Mesendoderm (in vitro differentiated cells): ENCODE data around the gene ISOC2.

Experiments
- DNase-seq: peaks from one replicate; pipeline ENCODE4 v3.0.0; 2013
- H2AK5ac ChIP-seq: 2 replicates; pipeline ENCODE4 v1.6.1; 2013; ENCODE audit warnings: low read length, inconsistent platforms
- H2BK120ac ChIP-seq: 2 replicates; pipeline ENCODE4 v1.6.1; 2013; ENCODE audit warnings: low read depth, mild to moderate bottlenecking, low read length, moderate library complexity, mixed read lengths
- H2BK15ac ChIP-seq: replicated peaks from 2 replicates; pipeline ENCODE4 v1.6.1; 2013; ENCODE audit warnings: low read depth, mild to moderate bottlenecking, moderate library complexity
- H2BK5ac ChIP-seq: 2 replicates; pipeline ENCODE4 v1.6.1; 2013; ENCODE audit warnings: low read length, inconsistent platforms
- H3K18ac ChIP-seq: 2 replicates; pipeline ENCODE4 v1.6.1; 2013; ENCODE audit warnings: mild to moderate bottlenecking, low read length, mixed read lengths
- H3K23ac ChIP-seq: one replicate; pipeline ENCODE4 v1.6.1; 2013; ENCODE audit warnings: low read length
- H3K27ac ChIP-seq: 2 replicates; pipeline ENCODE4 v1.5.1; 2013; ENCODE audit warnings: low read depth, mild to moderate bottlenecking, inconsistent platforms, low read length, moderate library complexity
- H3K27me3 ChIP-seq: 2 replicates; pipeline ENCODE4 v1.6.1; 2013; ENCODE audit warnings: low read length, control low read depth, mild to moderate bottlenecking, inconsistent platforms; ENCODE audit not compliant: insufficient read depth, poor library complexity
- H3K36me3 ChIP-seq: 2 replicates; pipeline ENCODE4 v1.6.1; 2013; ENCODE audit warnings: low read length, inconsistent platforms; ENCODE audit not compliant: control insufficient read depth, insufficient read depth
- H3K4ac ChIP-seq: one replicate; pipeline ENCODE4 v1.6.1; 2013; ENCODE audit warnings: low read depth, mild to moderate bottlenecking, low read length, moderate library complexity
- H3K4me1 ChIP-seq: 2 replicates; pipeline ENCODE4 v1.6.1; 2013; ENCODE audit warnings: low read depth, low read length, inconsistent platforms; ENCODE audit not compliant: control insufficient read depth
- H3K4me2 ChIP-seq: 2 replicates; pipeline ENCODE4 v1.6.1; 2013; ENCODE audit warnings: low read length
- H3K4me3 ChIP-seq: 2 replicates; pipeline ENCODE4 v1.5.1; 2013; ENCODE audit warnings: mild to moderate bottlenecking, low read length
- H3K56ac ChIP-seq: one replicate; pipeline ENCODE4 v1.6.1; 2013; ENCODE audit warnings: low read length
- H3K79me1 ChIP-seq: 2 replicates; pipeline ENCODE4 v1.6.1; 2013; ENCODE audit warnings: low read length, inconsistent platforms
- H3K79me2 ChIP-seq: 2 replicates; pipeline ENCODE4 v1.6.1; 2013; ENCODE audit warnings: mild to moderate bottlenecking, low read length; ENCODE audit not compliant: control insufficient read depth, insufficient read depth
- H3K9ac ChIP-seq: 2 replicates; pipeline ENCODE4 v1.6.1; 2013; ENCODE audit warnings: low read length, inconsistent platforms
- H4K5ac ChIP-seq: one replicate; pipeline ENCODE4 v1.6.1; 2013; ENCODE audit warnings: low read length
- H4K8ac ChIP-seq: one replicate; pipeline ENCODE4 v1.6.1; 2013; ENCODE audit warnings: low read depth, mild to moderate bottlenecking, control low read depth, low read length, moderate library complexity
- WGBS: extraction: QIAGEN DNeasy Blood & Tissue Kit; methylation state at CpG from one replicate; pipeline ENCODE4 v1.1.7; 2013; ENCODE audit warnings: low lambda C conversion rate, missing lambda C conversion rate; ENCODE audit not compliant: insufficient coverage; ENCODE audit errors: extremely low coverage; 5-methylcytosine and 5-hydroxymethylcytosine counted together

The ISOC2 gene

GRCh38 chr19:55440411-55441105 is 20.9 kb downstream of the ISOC2 start:
- no CpG with 5 or more reads among the region's 39 CpGs for WGBS

GRCh38 chr19:55439052-55439451 is 22.4 kb downstream of the ISOC2 start:
- Histone ChIP-seq H3K79me2 (no peaks in the 10 kb centered on the region), H3K23ac (no peak overlapping the region), H2BK15ac (no peak overlapping the region), H2BK120ac (no peak overlapping the region), H4K5ac (no peak overlapping the region), H4K8ac (no peak overlapping the region), H3K4ac (no peak overlapping the region), H3K18ac (no peak overlapping the region), H3K4me3 (no peak overlapping the region), H2AK5ac (no peak overlapping the region), H3K79me1 (no peaks in the 10 kb centered on the region), H3K4me1 (no peaks in the 10 kb centered on the region), H3K36me3 (no peaks in the 10 kb centered on the region), H3K27ac (no peak overlapping the region), H2BK5ac (no peak overlapping the region), H3K4me2 (no peak overlapping the region), H3K56ac (no peak overlapping the region), H3K27me3 (peaks cover 29% of the 10 kb centered on the region), H3K9ac (no peak overlapping the region)
- WGBS = no CpG with 5 or more reads among the region's 5 CpGs
- DNase-seq = no peak

More at GRCh38 chr19:55440411-55441105, 20.9 kb downstream of the ISOC2 start:
- Histone ChIP-seq H3K4me1 (no peaks in the 10 kb centered on the region), H3K4me2 (no peak overlapping the region), H2BK5ac (no peak overlapping the region), H3K36me3 (no peaks in the 10 kb centered on the region), H3K23ac (no peak overlapping the region), H2AK5ac (no peak overlapping the region), H3K4ac (no peak overlapping the region), H2BK120ac (no peak overlapping the region), H3K27me3 (peaks cover 40% of the 10 kb centered on the region), H3K79me1 (no peaks in the 10 kb centered on the region), H3K9ac (no peak overlapping the region), H4K5ac (no peak overlapping the region), H3K4me3 (no peak overlapping the region), H3K18ac (no peak overlapping the region), H3K56ac (no peak overlapping the region), H4K8ac (no peak overlapping the region), H2BK15ac (no peak overlapping the region), H3K27ac (no peak overlapping the region), H3K79me2 (no peaks in the 10 kb centered on the region)
- DNase-seq = peak; percentile 60

GRCh38 chr19:55437410-55437809 is 24.0 kb downstream of the ISOC2 start:
- H3K27me3 ChIP-seq = peaks cover 17% of the 10 kb centered on the region
- H3K36me3 ChIP-seq = no peaks in the 10 kb centered on the region
- H3K4me1 ChIP-seq = no peaks in the 10 kb centered on the region
- H3K18ac ChIP-seq = no peak overlapping the region
- no peak overlapping the region for H3K4me2 ChIP-seq
- no peaks in the 10 kb centered on the region for H3K79me1 ChIP-seq
- WGBS = no CpG with 5 or more reads among the region's 17 CpGs
- H3K4ac ChIP-seq = no peak overlapping the region
- no peak overlapping the region for H4K5ac ChIP-seq
- no peak overlapping the region for H3K4me3 ChIP-seq
- H2AK5ac ChIP-seq = no peak overlapping the region
- DNase-seq = peak; percentile 87
- no peak overlapping the region for H2BK5ac ChIP-seq
- H3K23ac ChIP-seq = no peak overlapping the region
- H3K9ac ChIP-seq = no peak overlapping the region
- H3K27ac ChIP-seq = no peak overlapping the region
- H2BK15ac ChIP-seq = no peak overlapping the region
- H4K8ac ChIP-seq = no peak overlapping the region
- no peak overlapping the region for H2BK120ac ChIP-seq
- H3K56ac ChIP-seq = no peak overlapping the region
- no peaks in the 10 kb centered on the region for H3K79me2 ChIP-seq

GRCh38 chr19:55436847-55437246 is 24.6 kb downstream of the ISOC2 start:
- H3K4me2 ChIP-seq = no peak overlapping the region
- H3K79me2 ChIP-seq = no peaks in the 10 kb centered on the region
- no peaks in the 10 kb centered on the region for H3K79me1 ChIP-seq
- H2BK5ac ChIP-seq = no peak overlapping the region
- H4K5ac ChIP-seq = no peak overlapping the region
- no peak overlapping the region for H3K4me3 ChIP-seq
- no peak overlapping the region for H3K27ac ChIP-seq
- no peak overlapping the region for H3K18ac ChIP-seq
- H3K4me1 ChIP-seq = no peaks in the 10 kb centered on the region
- H2BK15ac ChIP-seq = no peak overlapping the region
- H3K27me3 ChIP-seq = peaks cover 15% of the 10 kb centered on the region
- no peak overlapping the region for H3K56ac ChIP-seq
- no peak overlapping the region for H3K23ac ChIP-seq
- H2AK5ac ChIP-seq = no peak overlapping the region
- H2BK120ac ChIP-seq = no peak overlapping the region
- H4K8ac ChIP-seq = no peak overlapping the region
- no peaks in the 10 kb centered on the region for H3K36me3 ChIP-seq
- no peak for DNase-seq
- no peak overlapping the region for H3K4ac ChIP-seq
- H3K9ac ChIP-seq = no peak overlapping the region
- WGBS = no CpG with 5 or more reads among the region's 8 CpGs

- Histone ChIP-seq H3K23ac (no peak overlapping the region), H3K4me3 (no peak overlapping the region), H3K79me2 (no peaks in the 10 kb centered on the region), H2BK15ac (no peak overlapping the region), H3K4me1 (no peaks in the 10 kb centered on the region), H3K4me2 (no peak overlapping the region), H3K27ac (no peak overlapping the region), H2AK5ac (no peak overlapping the region), H2BK5ac (no peak overlapping the region), H3K56ac (no peak overlapping the region), H3K36me3 (no peaks in the 10 kb centered on the region), H4K8ac (no peak overlapping the region), H2BK120ac (no peak overlapping the region), H3K27me3 (peaks cover under 1% of the 10 kb centered on the region), H3K9ac (no peak overlapping the region), H3K79me1 (no peaks in the 10 kb centered on the region), H3K18ac (no peak overlapping the region), H4K5ac (no peak overlapping the region), H3K4ac (no peak overlapping the region)
- no peak for DNase-seq
- WGBS = 100% methylated on average over 4 of the region's 4 CpGs
These were observed 26.4 kb downstream of the ISOC2 start for GRCh38 chr19:55435020-55435419.

GRCh38 chr19:55434356-55434919 is 27.0 kb downstream of the ISOC2 start:
- 90% methylated on average over 1 of the region's 4 CpGs for WGBS
- H2BK120ac ChIP-seq = no peak overlapping the region

More at GRCh38 chr19:55434356-55434919, 27.0 kb downstream of the ISOC2 start:
- Histone ChIP-seq H3K79me2 (no peaks in the 10 kb centered on the region), H3K27ac (no peak overlapping the region), H2BK15ac (no peak overlapping the region), H3K36me3 (no peaks in the 10 kb centered on the region), H3K79me1 (no peaks in the 10 kb centered on the region), H4K5ac (no peak overlapping the region), H3K4me2 (no peak overlapping the region), H2AK5ac (no peak overlapping the region), H3K4me1 (no peaks in the 10 kb centered on the region), H3K9ac (no peak overlapping the region), H3K27me3 (no peaks in the 10 kb centered on the region), H3K56ac (no peak overlapping the region), H2BK5ac (no peak overlapping the region), H3K18ac (no peak overlapping the region), H3K4me3 (no peak overlapping the region), H4K8ac (no peak overlapping the region), H3K23ac (no peak overlapping the region), H3K4ac (no peak overlapping the region)
- no peak for DNase-seq
